Choroid plexus epithelial cell (primary cell): ENCODE data around the gene MRPL37.

Experiments used
- DNase-seq: peaks from one replicate; pipeline ENCODE4 v3.0.0-alpha.2; 2010; ENCODE audit warnings: low read depth
- H3K4me3 ChIP-seq: 2 replicates; pipeline ENCODE4 v1.5.1; 2011; ENCODE audit warnings: low read depth, mild to moderate bottlenecking, control low read depth, low read length, moderate library complexity
- CTCF ChIP-seq: conservative IDR thresholded peaks from 2 replicates; pipeline ENCODE4 v1.5.1; 2011; ENCODE audit warnings: low read depth, mild to moderate bottlenecking, control low read depth, inconsistent platforms, low read length, moderate library complexity

MRPL37 gene

GRCh38 chr1:54240741-54241335 lies 40.9 kb downstream of the MRPL37 start:
- no peak for DNase-seq
- H3K4me3 ChIP-seq = no peak overlapping the region
- no peak for TF ChIP-seq CTCF

GRCh38 chr1:54241364-54241763 lies 41.4 kb downstream of the MRPL37 start:
- no peak for TF ChIP-seq CTCF
- no peak overlapping the region for H3K4me3 ChIP-seq
- DNase-seq = no peak

GRCh38 chr1:54243022-54243421 lies 43.1 kb downstream of the MRPL37 start:
- TF ChIP-seq CTCF = no peak
- DNase-seq = no peak
- no peak overlapping the region for H3K4me3 ChIP-seq

- TF ChIP-seq CTCF = no peak
- no peak overlapping the region for H3K4me3 ChIP-seq
- DNase-seq = no peak
Observed at GRCh38 chr1:54244655-54245054, 44.7 kb downstream of the MRPL37 start.

- TF ChIP-seq CTCF = no peak
Observed at GRCh38 chr1:54245501-54245900, 45.5 kb downstream of the MRPL37 start.

GRCh38 chr1:54246116-54246721 lies 46.3 kb downstream of the MRPL37 start:
- DNase-seq = no peak
- H3K4me3 ChIP-seq = no peak overlapping the region
- TF ChIP-seq CTCF = no peak

More at GRCh38 chr1:54245501-54245900, 45.5 kb downstream of the MRPL37 start:
- no peak for DNase-seq
- no peak overlapping the region for H3K4me3 ChIP-seq
